ENCODE data around the gene BST2. TPM values are rescaled to one million over a fixed set of nuclear protein-coding genes. Genes with fewer than 3 reads are reported as not detected.

The BST2 gene
- total and polyA plus RNA-seq, 2 of the 4 experiments (the other 2 are of a cell fraction) = 0.18 to 0.92 TPM

GRCh38 chr19:17418710-17419109, 13.3 kb upstream of the BST2 start:
- H3K79me1 ChIP-seq (ENCODE audit: low read depth in 1 of 2, low read length in 2 of 2) = peaks cover 5 to 12% of the 10 kb centered on the region in 2 experiments; a peak in 3 of 4 replicates
- H3K4me2 ChIP-seq (ENCODE audit: low read depth, low read length) = peak overlapping the region; percentile 71; the same call in 1 of the 2 replicates
- H3K4me1 ChIP-seq (ENCODE audit: control insufficient read depth, insufficient read depth, low read length) = peaks cover 4% of the 10 kb centered on the region; the same call in 1 of the 2 replicates
- H4K8ac ChIP-seq (ENCODE audit: low read depth in 2 of 2, low read length in 2 of 2) = peak overlapping the region; percentile 89 to 94
- H3K9ac ChIP-seq (ENCODE audit: low read depth, low read length) = no peak overlapping the region
- H4K5ac ChIP-seq (ENCODE audit: low read depth, low read length) = peak overlapping the region; percentile 69; the same call in 1 of the 2 replicates
- in situ Hi-C loops (cut with MboI; ENCODE audit: low sequenced_read_pairs) = no loop called here
- intact Hi-C loops (cut with micrococcal nuclease) = no loop called here
- no TSS peak for BruUV-seq (replicated peaks)
- peak overlapping the region; percentile 99 for H2AFZ ChIP-seq (replicated peaks; ENCODE audit: low read length, poor library complexity)
- H3K9me3 ChIP-seq (ENCODE audit: control insufficient read depth, insufficient read depth, low read length) = no peaks in the 10 kb centered on the region
- H3K36me3 ChIP-seq (ENCODE audit: control insufficient read depth, insufficient read depth, low read length) = peaks cover 2% of the 10 kb centered on the region; the same call in 1 of the 2 replicates
- WGBS, 2 experiments (ENCODE audit: extremely low coverage in 2 of 2, insufficient read length in 1 of 2) = no CpG with 5 or more reads among the region's 3 CpGs
- CTCF ChIA-PET = no interaction called here
- H2BK15ac ChIP-seq (ENCODE audit: low read depth, low read length) = no peak overlapping the region
- no peak overlapping the region for H3K14ac ChIP-seq (replicated peaks; ENCODE audit: low read depth, low read length)
- no peak overlapping the region for H2BK120ac ChIP-seq (ENCODE audit: low read depth, low read length)
- H3K56ac ChIP-seq (ENCODE audit: extremely low read depth, insufficient read depth, low read length) = no peak overlapping the region
- peak overlapping the region; percentile 53; the same call in 1 of the 2 replicates for H4K91ac ChIP-seq (ENCODE audit: insufficient read depth, low read depth, low read length)
- ATAC-seq (ENCODE audit: low read depth) = no peak
- DNase-seq = no peak
- peak overlapping the region; percentile 21 for H2AK9ac ChIP-seq (replicated peaks; ENCODE audit: low read depth, low read length, poor library complexity)
- H3K4ac ChIP-seq (ENCODE audit: low read depth, low read length) = peak overlapping the region; percentile 60; the same call in 1 of the 2 replicates
- dilution Hi-C loops (cut with HindIII; ENCODE audit: low sequenced_read_pairs, unreplicated experiment) = no loop called here
- H4K20me1 ChIP-seq (ENCODE audit: insufficient read depth, low read length) = no peaks in the 10 kb centered on the region
- POLR2A ChIA-PET (ENCODE audit: unreplicated experiment) = no interaction called here
- H3K4me3 ChIP-seq (ENCODE audit: insufficient read depth, low read depth, low read length) = no peak overlapping the region
- H3K9me1 ChIP-seq (ENCODE audit: insufficient read depth, low read length) = peaks cover 7% of the 10 kb centered on the region; the same call in 1 of the 2 replicates
- 0 out of 2 replicates have a peak, but pooled peaks cover 1% of the 10 kb centered on the region for H3K27me3 ChIP-seq (ENCODE audit: control insufficient read depth, insufficient read depth, low read length)
- TF ChIP-seq POLR2A (IDR thresholded peaks at IDR 0.05; ENCODE audit: low read depth, low read length) = no peak
- TF ChIP-seq FOS (IDR thresholded peaks at IDR 0.05; ENCODE audit: low read depth, low read length) = no peak
- TF ChIP-seq CTCF (conservative IDR thresholded peaks at IDR 0.05; ENCODE audit: low read depth, low read length) = no peak
- no peak for TF ChIP-seq ELK1 (IDR thresholded peaks at IDR 0.05; ENCODE audit: borderline replicate concordance, low read depth, low read length)
- no peak for TF ChIP-seq RCOR1 (IDR thresholded peaks at IDR 0.05; ENCODE audit: insufficient replicate concordance, low read length)
- no peak for TF ChIP-seq MAZ (IDR thresholded peaks at IDR 0.05; ENCODE audit: borderline replicate concordance, low read depth, low read length)
- TF ChIP-seq MXI1 (IDR thresholded peaks at IDR 0.05; ENCODE audit: borderline replicate concordance, low read depth, low read length) = no peak
- no peak for TF ChIP-seq USF2 (IDR thresholded peaks at IDR 0.05; ENCODE audit: low read depth, low read length)
- TF ChIP-seq RAD21 (IDR thresholded peaks at IDR 0.05; ENCODE audit: low read length) = no peak
- TF ChIP-seq RFX5 (IDR thresholded peaks at IDR 0.05; ENCODE audit: low read depth, low read length) = no peak
- no peak for TF ChIP-seq BHLHE40 (IDR thresholded peaks at IDR 0.05; ENCODE audit: low read depth, low read length)
- TF ChIP-seq CEBPB (IDR thresholded peaks at IDR 0.05; ENCODE audit: low read depth, low read length) = no peak
- TF ChIP-seq MAFK (IDR thresholded peaks at IDR 0.05; ENCODE audit: low read depth, low read length) = no peak
- TF ChIP-seq SMC3 (IDR thresholded peaks at IDR 0.05; ENCODE audit: low read depth, low read length) = no peak
- TF ChIP-seq NFE2L2 (IDR thresholded peaks at IDR 0.05; ENCODE audit: low read depth, low read length) = no peak
- no peak for TF ChIP-seq CHD1 (IDR thresholded peaks at IDR 0.05; ENCODE audit: low read depth, low read length)
- H3K18ac ChIP-seq (ENCODE audit: low read depth, low read length) = no peak overlapping the region
- no peak overlapping the region for H3K27ac ChIP-seq (ENCODE audit: insufficient read depth, low read length)
- H2AK5ac ChIP-seq (ENCODE audit: low read depth, low read length) = peak overlapping the region; percentile 65
- no peak overlapping the region for H2BK20ac ChIP-seq (ENCODE audit: low read depth, low read length)
- no peak overlapping the region for H2BK5ac ChIP-seq (ENCODE audit: low read depth, low read length, poor library complexity, severe bottlenecking)
- peak overlapping the region; percentile 30; the same call in 1 of the 2 replicates for H3K23ac ChIP-seq (ENCODE audit: low read depth, low read length)

All from IMR-90 (cell line).